CD4-positive, alpha-beta memory T cell (primary cell): ENCODE data around the gene KRT6B. TPM values are rescaled to one million over a fixed set of nuclear protein-coding genes. Genes with fewer than 3 reads are reported as not detected.

Source experiments
- CTCF ChIA-PET: fragments of 350-600 bp; sonication (Branson Sonifier 250); formaldehyde crosslinking; loops from one replicate; lab custom pipeline; 2021; ENCODE audit warnings: inconsistent platforms; ENCODE audit not compliant: partially characterized antibody; lab: Charles Lee
- POLR2A ChIA-PET: fragments of 350-600 bp; sonication (Branson Sonifier 250); formaldehyde crosslinking; loops from one replicate; lab custom pipeline; 2021; ENCODE audit not compliant: partially characterized antibody; lab: Charles Lee
- DNase-seq, 5 donors: peaks; one replicate each; pipeline versions ENCODE4 v3.0.0 to v3.0.0-alpha.2; 2020 to 2022; ENCODE audit warnings: mixed read lengths in 1 of 5
- H3K27ac ChIP-seq: one replicate; pipeline ENCODE4 v1.7.0; 2013; ENCODE audit warnings: low read depth, low read length
- H3K27me3 ChIP-seq: 2 replicates; pipeline ENCODE4 v1.7.0; 2013; ENCODE audit warnings: mild to moderate bottlenecking, low read length, moderate library complexity; ENCODE audit not compliant: insufficient read depth
- H3K36me3 ChIP-seq: 2 replicates; pipeline ENCODE4 v1.7.0; 2013; ENCODE audit warnings: mild to moderate bottlenecking, low read length, moderate library complexity; ENCODE audit not compliant: insufficient read depth
- H3K4me1 ChIP-seq: 2 replicates; pipeline ENCODE4 v1.7.0; 2013; ENCODE audit warnings: mild to moderate bottlenecking, low read length, moderate library complexity; ENCODE audit not compliant: insufficient read depth
- H3K4me3 ChIP-seq, 2 donors: one replicate each; pipeline ENCODE4 v1.7.0; 2013; ENCODE audit warnings: low read length in 2 of 2, mild to moderate bottlenecking in 1 of 2
- H3K9me3 ChIP-seq, 2 donors: one replicate each; pipeline ENCODE4 v1.7.0; 2013; ENCODE audit warnings: low read length in 2 of 2, control low read depth in 1 of 2; ENCODE audit not compliant: control insufficient read depth in 1 of 2
- H3K27ac Mint-ChIP-seq, 7 donors: one replicate each; pipeline ENCODE4 v1.8.0; 2020 to 2021; ENCODE audit warnings: mixed read lengths in 7 of 7, mild to moderate bottlenecking in 6 of 7, inconsistent platforms in 3 of 7, moderate library complexity in 3 of 7
- H3K27me3 Mint-ChIP-seq, 2 donors: one replicate each; pipeline ENCODE4 v1.8.0; 2020 to 2021; ENCODE audit warnings: mixed read lengths in 2 of 2
- H3K36me3 Mint-ChIP-seq, 2 donors: one replicate each; pipeline ENCODE4 v1.8.0; 2020 to 2021; ENCODE audit warnings: mixed read lengths in 2 of 2, inconsistent platforms in 1 of 2, mild to moderate bottlenecking in 1 of 2
- H3K4me1 Mint-ChIP-seq, 4 donors: one replicate each; pipeline ENCODE4 v1.8.0; 2020 to 2021; ENCODE audit warnings: mixed read lengths in 4 of 4, mild to moderate bottlenecking in 1 of 4
- H3K4me3 Mint-ChIP-seq, 8 donors: one replicate each; pipeline ENCODE4 v1.8.0; 2020 to 2021; ENCODE audit warnings: mixed read lengths in 8 of 8, mild to moderate bottlenecking in 7 of 8, moderate library complexity in 6 of 8, inconsistent platforms in 3 of 8
- H3K9me3 Mint-ChIP-seq, 8 donors: one replicate each; pipeline ENCODE4 v1.8.0; 2020 to 2021; ENCODE audit warnings: mixed read lengths in 8 of 8, mild to moderate bottlenecking in 5 of 8, inconsistent platforms in 3 of 8, moderate library complexity in 1 of 8
- intact Hi-C: fragments of 100-400 bp; cut with micrococcal nuclease; formaldehyde crosslinking; loops from one replicate; pipeline ENCODE4 v1.15.1; 2023
- polyA plus RNA-seq, 2 donors: library from polyadenylated mRNA; unstranded; fragments of 300-500 nt; fragmentation: Illumina TruSeq; gene quantifications; one replicate each; pipeline ENCODE4 v1.2.3, GENCODE V29; 2021
- total RNA-seq, 2 experiments: library from RNA; stranded (reverse); gene quantifications; one replicate each; pipeline ENCODE4 v1.2.3, GENCODE V29; 2021

The KRT6B gene
- total and polyA plus RNA-seq, 4 experiments from 2014 or later = not detected

- H3K4me3 ChIP-seq = no peak overlapping the region
- H3K27me3 Mint-ChIP-seq = peaks cover 8 to 30% of the 10 kb centered on the region in 2 donors
- CTCF ChIA-PET = interaction anchor here (1.5 kb wide), 1 partner anchor 100 kb away, joined by 3 read pairs; no protein-coding TSS in a partner anchor
Observed at GRCh38 chr12:52428121-52428520, 23.8 kb downstream of the KRT6B start.

DNA sequence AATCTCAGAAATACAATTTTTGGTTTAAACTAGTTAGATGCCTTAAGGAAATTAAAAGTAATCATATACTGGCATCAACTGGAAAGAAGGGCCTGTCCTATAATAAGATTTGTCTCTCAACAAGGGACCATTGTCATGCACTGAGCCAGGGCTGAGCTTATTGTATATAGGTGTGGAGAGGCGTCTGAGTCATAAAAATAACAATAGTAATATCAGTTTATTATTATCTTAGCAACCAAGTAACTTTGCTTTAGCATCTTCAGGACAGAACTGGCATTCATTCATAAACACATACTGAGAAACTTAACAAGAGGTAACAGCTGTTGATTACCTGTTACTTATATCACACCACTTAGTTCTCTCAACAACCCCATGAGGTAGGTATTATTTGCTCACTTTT, 24.9 kb downstream of the KRT6B start:
- Mint-ChIP-seq H3K36me3 (no peaks in the 10 kb centered on the region), H3K4me3 (no peak overlapping the region), H3K9me3 (no peaks in the 10 kb centered on the region), H3K27me3 (peaks cover 11 to 24% of the 10 kb centered on the region in 2 donors), H3K4me1 (no peaks in the 10 kb centered on the region), H3K27ac (no peak overlapping the region)
- intact Hi-C loops = no loop called here
- Histone ChIP-seq H3K36me3 (no peaks in the 10 kb centered on the region), H3K9me3 (no peaks in the 10 kb centered on the region), H3K4me1 (no peaks in the 10 kb centered on the region), H3K27me3 (no peaks in the 10 kb centered on the region), H3K27ac (no peak overlapping the region), H3K4me3 (no peak overlapping the region)
- ChIA-PET POLR2A (no interaction called here), CTCF (interaction anchor here (1.5 kb wide), 1 partner anchor 99 kb away, joined by 3 read pairs; no protein-coding TSS in a partner anchor)
- DNase-seq = no peak

More at GRCh38 chr12:52428121-52428520, 23.8 kb downstream of the KRT6B start:
- H3K27ac Mint-ChIP-seq = no peak overlapping the region
- Histone ChIP-seq H3K4me1 (no peaks in the 10 kb centered on the region), H3K36me3 (no peaks in the 10 kb centered on the region), H3K27ac (no peak overlapping the region), H3K27me3 (peaks cover 4% of the 10 kb centered on the region), H3K9me3 (no peaks in the 10 kb centered on the region)
- intact Hi-C loops = no loop called here
- no peaks in the 10 kb centered on the region for H3K4me1 Mint-ChIP-seq
- H3K36me3 Mint-ChIP-seq = no peaks in the 10 kb centered on the region
- H3K4me3 Mint-ChIP-seq = no peak overlapping the region
- no peak for DNase-seq
- H3K9me3 Mint-ChIP-seq = no peaks in the 10 kb centered on the region
- POLR2A ChIA-PET = no interaction called here

DNA sequence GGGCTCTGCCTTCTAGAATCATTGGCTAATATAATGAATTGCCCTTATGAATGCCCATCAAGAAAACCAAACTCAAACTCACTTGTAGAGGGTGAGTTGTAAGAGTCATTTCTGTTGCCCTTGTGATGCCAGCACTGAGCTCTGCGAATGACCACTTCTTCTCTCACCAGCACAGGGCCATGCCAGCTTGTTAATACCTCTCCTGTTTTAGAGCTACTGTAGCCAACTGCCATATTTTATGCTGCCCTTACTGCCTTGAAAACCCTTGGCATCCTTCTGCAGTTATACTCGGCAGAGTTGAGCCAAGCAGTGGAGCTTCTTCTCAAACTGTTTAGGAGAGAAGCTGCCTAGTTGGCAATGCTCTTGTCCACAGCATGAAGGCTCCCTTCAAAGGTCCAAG, 25.9 kb downstream of the KRT6B start:
- intact Hi-C loops = no loop called here
- Mint-ChIP-seq H3K4me3 (no peak overlapping the region), H3K4me1 (no peaks in the 10 kb centered on the region), H3K36me3 (no peaks in the 10 kb centered on the region), H3K27ac (no peak overlapping the region), H3K9me3 (no peaks in the 10 kb centered on the region), H3K27me3 (peaks cover 15 to 29% of the 10 kb centered on the region in 2 donors)
- Histone ChIP-seq H3K27ac (no peak overlapping the region), H3K4me3 (no peak overlapping the region), H3K27me3 (no peaks in the 10 kb centered on the region), H3K36me3 (no peaks in the 10 kb centered on the region), H3K4me1 (no peaks in the 10 kb centered on the region), H3K9me3 (no peaks in the 10 kb centered on the region)
- ChIA-PET POLR2A (no interaction called here), CTCF (no interaction called here)
- DNase-seq = no peak

- CTCF ChIA-PET = no interaction called here
- Mint-ChIP-seq H3K36me3 (no peaks in the 10 kb centered on the region), H3K4me3 (no peak overlapping the region), H3K9me3 (no peaks in the 10 kb centered on the region), H3K4me1 (no peaks in the 10 kb centered on the region), H3K27ac (no peak overlapping the region), H3K27me3 (peaks cover 15 to 30% of the 10 kb centered on the region in 2 donors)
- Histone ChIP-seq H3K4me1 (no peaks in the 10 kb centered on the region), H3K9me3 (no peaks in the 10 kb centered on the region), H3K27ac (no peak overlapping the region), H3K27me3 (no peaks in the 10 kb centered on the region), H3K4me3 (no peak overlapping the region), H3K36me3 (no peaks in the 10 kb centered on the region)
- intact Hi-C loops = no loop called here
- no peak for DNase-seq
- POLR2A ChIA-PET = no interaction called here
Observed at GRCh38 chr12:52425466-52425865, 26.5 kb downstream of the KRT6B start.

- Mint-ChIP-seq H3K4me1 (peaks cover 0 to 1% (median 0%) of the 10 kb centered on the region in 4 donors), H3K27me3 (peaks cover 14 to 24% of the 10 kb centered on the region in 2 donors), H3K27ac (peak overlapping the region in 1 of 7 donors; percentile 36), H3K9me3 (no peaks in the 10 kb centered on the region), H3K4me3 (no peak overlapping the region), H3K36me3 (no peaks in the 10 kb centered on the region)
- Histone ChIP-seq H3K36me3 (no peaks in the 10 kb centered on the region), H3K4me3 (no peak overlapping the region), H3K4me1 (no peaks in the 10 kb centered on the region), H3K27me3 (no peaks in the 10 kb centered on the region), H3K27ac (no peak overlapping the region), H3K9me3 (no peaks in the 10 kb centered on the region)
- POLR2A ChIA-PET = no interaction called here
- CTCF ChIA-PET = no interaction called here
- no peak for DNase-seq
- intact Hi-C loops = no loop called here
Observed at GRCh38 chr12:52423661-52424500, 28.1 kb downstream of the KRT6B start.

DNA sequence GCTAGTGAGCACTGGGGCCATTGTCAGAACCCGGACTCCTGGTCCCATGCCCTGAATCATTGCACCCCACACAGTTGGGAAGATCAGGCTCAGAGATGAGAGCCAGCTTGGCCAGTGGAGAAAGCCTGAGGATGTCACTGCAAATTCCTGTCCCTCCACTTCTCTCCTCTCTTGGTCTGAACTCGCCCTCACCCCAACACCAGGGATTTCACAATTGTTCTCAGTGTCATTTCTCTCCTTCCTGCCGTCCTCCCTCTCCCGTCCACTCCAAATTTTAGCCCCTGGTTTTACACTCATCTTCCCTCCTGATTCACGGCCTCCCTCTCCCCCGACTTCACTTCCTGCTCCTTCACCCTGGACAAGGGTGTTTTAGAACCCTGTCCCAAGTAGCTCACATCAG, 28.9 kb downstream of the KRT6B start:
- CTCF ChIA-PET = no interaction called here
- Mint-ChIP-seq H3K36me3 (no peaks in the 10 kb centered on the region), H3K4me1 (peaks cover 0 to 1% (median 0%) of the 10 kb centered on the region in 4 donors), H3K9me3 (no peaks in the 10 kb centered on the region), H3K27me3 (peaks cover 13 to 22% of the 10 kb centered on the region in 2 donors), H3K4me3 (peak overlapping the region in 1 of 8 donors; percentile 53), H3K27ac (no peak overlapping the region)
- H3K4me3 ChIP-seq = no peak overlapping the region
- no peaks in the 10 kb centered on the region for H3K27me3 ChIP-seq
- H3K36me3 ChIP-seq = no peaks in the 10 kb centered on the region
- no peaks in the 10 kb centered on the region for H3K9me3 ChIP-seq
- POLR2A ChIA-PET = no interaction called here
- no peak for DNase-seq
- H3K4me1 ChIP-seq = no peaks in the 10 kb centered on the region
- intact Hi-C loops = no loop called here
- no peak overlapping the region for H3K27ac ChIP-seq

GRCh38 chr12:52419656-52420055, 32.3 kb downstream of the KRT6B start:
- intact Hi-C loops = no loop called here
- Histone ChIP-seq H3K4me1 (no peaks in the 10 kb centered on the region), H3K27me3 (no peaks in the 10 kb centered on the region), H3K27ac (no peak overlapping the region), H3K4me3 (no peak overlapping the region), H3K9me3 (no peaks in the 10 kb centered on the region), H3K36me3 (no peaks in the 10 kb centered on the region)
- no peaks in the 10 kb centered on the region for H3K36me3 Mint-ChIP-seq
- H3K4me1 Mint-ChIP-seq = peaks cover 0 to 1% (median 0%) of the 10 kb centered on the region in 4 donors
- peaks cover 11 to 25% of the 10 kb centered on the region in 2 donors for H3K27me3 Mint-ChIP-seq
- peaks cover 0 to 2% (median 0%) of the 10 kb centered on the region in 8 donors for H3K9me3 Mint-ChIP-seq
- H3K4me3 Mint-ChIP-seq = no peak overlapping the region
- CTCF ChIA-PET = no interaction called here
- DNase-seq = no peak
- POLR2A ChIA-PET = no interaction called here
- H3K27ac Mint-ChIP-seq = no peak overlapping the region
